CD14-positive monocyte (primary cell): Measurements from ENCODE around the gene JSRP1. TPM values are rescaled to one million over a fixed set of nuclear protein-coding genes. Genes with fewer than 3 reads are reported as not detected.

ENCODE experiments used
- DNase-seq, 3 donors: peaks; one replicate each; pipeline ENCODE4 v3.0.0-alpha.2; 2011 to 2022
- H2AFZ ChIP-seq: 2 replicates; pipeline ENCODE4 v1.6.0; 2012; ENCODE audit warnings: mild to moderate bottlenecking, low read depth, low read length, inconsistent platforms; ENCODE audit not compliant: insufficient read depth, poor library complexity, severe bottlenecking
- H3K27ac ChIP-seq, 2 donors: 1 replicate in 1 of 2; 2 replicates in 1 of 2; pipeline ENCODE4 v1.5.1; 2012 to 2013; ENCODE audit warnings: low read length in 2 of 2, control low read depth in 1 of 2, inconsistent platforms in 1 of 2, low read depth in 1 of 2, mild to moderate bottlenecking in 1 of 2
- H3K27me3 ChIP-seq, 2 donors: one replicate each; pipeline versions ENCODE4 v1.6.0 to v1.6.1; 2011 to 2013; ENCODE audit warnings: low read length in 2 of 2; ENCODE audit not compliant: control insufficient read depth in 2 of 2, insufficient read depth in 2 of 2
- H3K36me3 ChIP-seq, 2 donors: replicated peaks in 1 of 2; 1 replicate in 1 of 2; 2 replicates in 1 of 2; pipeline versions ENCODE4 v1.5.1 to v1.6.1; 2012 to 2013; ENCODE audit warnings: low read length in 2 of 2, control low read depth in 1 of 2, inconsistent platforms in 1 of 2, mild to moderate bottlenecking in 1 of 2; ENCODE audit not compliant: insufficient read depth in 2 of 2, control insufficient read depth in 1 of 2
- H3K4me1 ChIP-seq, 2 donors: 1 replicate in 1 of 2; 2 replicates in 1 of 2; pipeline versions ENCODE4 v1.5.1 to v1.6.1; 2012 to 2013; ENCODE audit warnings: low read length in 2 of 2, control low read depth in 1 of 2, inconsistent platforms in 1 of 2, mild to moderate bottlenecking in 1 of 2, moderate library complexity in 1 of 2; ENCODE audit not compliant: insufficient read depth in 2 of 2, control insufficient read depth in 1 of 2
- H3K4me2 ChIP-seq: replicated peaks from 2 replicates; pipeline ENCODE3; 2012; ENCODE audit warnings: low read length, moderate library complexity, mild to moderate bottlenecking; ENCODE audit not compliant: poor library complexity, severe bottlenecking; ENCODE audit errors: extremely low read depth
- H3K4me3 ChIP-seq, 3 experiments: fragments of 200-600 bp in 1 of 3; sonication (generic) in 1 of 3; replicated peaks in 1 of 3; 1 replicate in 2 of 3; 2 replicates in 1 of 3; pipeline ENCODE4 v1.5.1; 2011 to 2013; ENCODE audit warnings: low read length in 3 of 3, mild to moderate bottlenecking in 3 of 3, control low read depth in 2 of 3, low read depth in 2 of 3, inconsistent platforms in 1 of 3, moderate library complexity in 1 of 3
- H3K79me2 ChIP-seq: 2 replicates; pipeline ENCODE4 v1.6.0; 2012; ENCODE audit warnings: mild to moderate bottlenecking, control low read depth, inconsistent platforms, low read length, moderate library complexity; ENCODE audit not compliant: insufficient read depth
- H3K9ac ChIP-seq: 2 replicates; pipeline ENCODE4 v1.6.0; 2017; ENCODE audit warnings: low read length, mild to moderate bottlenecking; ENCODE audit not compliant: insufficient read depth, poor library complexity, severe bottlenecking
- H3K9me3 ChIP-seq, 2 donors: replicated peaks in 1 of 2; 1 replicate in 1 of 2; 2 replicates in 1 of 2; pipeline versions ENCODE4 v1.5.1 to v1.6.1; 2012 to 2013; ENCODE audit warnings: low read length in 2 of 2, control low read depth in 1 of 2; ENCODE audit not compliant: control insufficient read depth in 1 of 2, insufficient read depth in 1 of 2
- H4K20me1 ChIP-seq: 2 replicates; pipeline ENCODE4 v1.6.0; 2012; ENCODE audit warnings: mild to moderate bottlenecking, low read length, control low read depth, moderate library complexity; ENCODE audit not compliant: insufficient read depth
- H3K27ac Mint-ChIP-seq, 7 donors: one replicate each; pipeline ENCODE4 v1.8.0; 2020; ENCODE audit warnings: mild to moderate bottlenecking in 7 of 7, mixed read lengths in 7 of 7, moderate library complexity in 6 of 7, inconsistent platforms in 2 of 7
- H3K27me3 Mint-ChIP-seq, 3 donors: one replicate each; pipeline ENCODE4 v1.8.0; 2021 to 2022; ENCODE audit warnings: low read depth in 3 of 3, mild to moderate bottlenecking in 3 of 3, mixed read lengths in 3 of 3, moderate library complexity in 3 of 3, inconsistent platforms in 1 of 3
- H3K36me3 Mint-ChIP-seq, 2 donors: one replicate each; pipeline ENCODE4 v1.8.0; 2020; ENCODE audit warnings: mixed read lengths in 2 of 2, inconsistent platforms in 1 of 2, mild to moderate bottlenecking in 1 of 2
- H3K4me1 Mint-ChIP-seq: one replicate; pipeline ENCODE4 v1.8.0; 2020; ENCODE audit warnings: mild to moderate bottlenecking, mixed read lengths
- H3K4me3 Mint-ChIP-seq, 2 donors: one replicate each; pipeline ENCODE4 v1.8.0; 2020; ENCODE audit warnings: mild to moderate bottlenecking in 2 of 2, mixed read lengths in 2 of 2, moderate library complexity in 1 of 2
- H3K9me3 Mint-ChIP-seq, 7 donors: one replicate each; pipeline ENCODE4 v1.8.0; 2020 to 2022; ENCODE audit warnings: mixed read lengths in 7 of 7, mild to moderate bottlenecking in 6 of 7, moderate library complexity in 6 of 7, inconsistent platforms in 2 of 7
- WGBS: methylation state at CpG from one replicate; pipeline ENCODE4 v1.1.5; 2013; ENCODE audit warnings: missing lambda C conversion rate; ENCODE audit not compliant: insufficient coverage; 5-methylcytosine and 5-hydroxymethylcytosine counted together
- intact Hi-C, 2 donors: fragments of 100-400 bp; cut with micrococcal nuclease; formaldehyde crosslinking; loops; one replicate each; pipeline versions ENCODE4 v1.15.0 to v1.15.1; 2023
- polyA plus RNA-seq, 3 donors: library from polyadenylated mRNA; depleted of rRNA in 1 of 3; unstranded in 2 of 3; stranded (reverse) in 1 of 3; fragments of 300-500 nt in 2 of 3; fragments of >200 nt in 1 of 3; fragmentation: Illumina TruSeq in 2 of 3; gene quantifications; 1 replicate in 2 of 3; 2 replicates in 1 of 3; pipeline ENCODE4 v1.2.3, GENCODE V29; 2012 to 2021
- TF ChIP-seq, protein P1 (sequence below): fragments of 200-600 bp; IDR thresholded peaks from one replicate; pipeline ENCODE4 v1.8.0; 2022; ENCODE audit warnings: antibody characterized with exemption, mild to moderate bottlenecking

Gene JSRP1
- polyA plus RNA-seq, 3 donors = 0.38 to 0.50 TPM; not detected in 1

DNA sequence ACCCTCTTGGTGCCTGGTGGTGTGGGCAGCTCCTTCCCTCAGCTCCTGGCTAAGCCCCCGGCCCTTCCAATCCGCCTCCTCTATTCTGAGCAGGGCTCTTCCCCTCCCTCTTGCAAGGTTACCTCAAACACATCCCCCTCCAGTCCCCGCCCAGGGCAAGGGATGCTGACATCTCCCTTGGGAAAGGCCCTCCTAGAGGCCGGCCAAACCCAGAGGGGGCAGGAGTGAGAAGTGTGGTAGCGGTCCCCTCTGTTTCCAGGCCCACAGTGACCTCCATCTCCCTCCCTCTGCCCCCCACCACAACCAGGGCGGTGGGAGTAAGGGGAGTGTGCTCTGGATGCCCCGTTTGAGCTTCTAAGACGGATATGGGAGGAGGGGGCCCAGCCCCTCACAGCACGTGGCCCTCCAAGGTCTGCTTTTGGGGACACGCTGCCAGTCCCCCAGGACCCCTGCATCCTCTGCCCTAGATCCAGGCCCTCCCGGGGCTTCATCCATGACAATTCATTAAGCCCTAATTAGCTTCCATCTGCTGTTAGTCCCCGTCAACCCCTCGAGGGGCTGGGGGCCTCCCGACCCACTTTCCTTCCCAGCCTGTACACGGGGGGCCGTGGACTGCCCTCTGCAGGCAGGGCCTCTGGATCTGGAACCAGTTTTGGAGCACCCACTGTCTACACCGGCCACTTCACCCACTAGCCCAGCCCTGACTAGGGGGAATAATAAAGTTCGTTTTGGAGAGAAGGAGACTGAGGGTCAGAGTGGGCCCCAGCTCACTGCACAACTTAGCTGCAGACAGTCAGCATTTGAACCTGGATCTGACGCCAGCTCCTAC lies 49.4 kb upstream of the JSRP1 start:
- H3K27me3 Mint-ChIP-seq = peaks cover 85 to 96% (median 93%) of the 10 kb centered on the region in 3 donors
- Histone ChIP-seq H3K36me3 (no peaks in the 10 kb centered on the region), H4K20me1 (peaks cover 10% of the 10 kb centered on the region), H3K4me1 (peaks cover 22 to 49% of the 10 kb centered on the region in 2 donors), H2AFZ (no peak overlapping the region), H3K9me3 (peaks cover 0 to 7% of the 10 kb centered on the region in 2 donors), H3K4me3 (no peak overlapping the region), H3K27ac (no peak overlapping the region), H3K27me3 (peaks cover 42 to 95% of the 10 kb centered on the region in 2 donors), H3K79me2 (no peaks in the 10 kb centered on the region), H3K9ac (no peak overlapping the region), H3K4me2 (no peak overlapping the region)
- intact Hi-C loops = no loop called here
- peaks cover 41% of the 10 kb centered on the region for H3K4me1 Mint-ChIP-seq
- H3K27ac Mint-ChIP-seq = peak overlapping the region in 1 of 7 donors; percentile 41
- H3K9me3 Mint-ChIP-seq = peaks cover 0 to 39% (median 19%) of the 10 kb centered on the region in 7 donors
- no peak for DNase-seq
- TF ChIP-seq, protein P1, sequence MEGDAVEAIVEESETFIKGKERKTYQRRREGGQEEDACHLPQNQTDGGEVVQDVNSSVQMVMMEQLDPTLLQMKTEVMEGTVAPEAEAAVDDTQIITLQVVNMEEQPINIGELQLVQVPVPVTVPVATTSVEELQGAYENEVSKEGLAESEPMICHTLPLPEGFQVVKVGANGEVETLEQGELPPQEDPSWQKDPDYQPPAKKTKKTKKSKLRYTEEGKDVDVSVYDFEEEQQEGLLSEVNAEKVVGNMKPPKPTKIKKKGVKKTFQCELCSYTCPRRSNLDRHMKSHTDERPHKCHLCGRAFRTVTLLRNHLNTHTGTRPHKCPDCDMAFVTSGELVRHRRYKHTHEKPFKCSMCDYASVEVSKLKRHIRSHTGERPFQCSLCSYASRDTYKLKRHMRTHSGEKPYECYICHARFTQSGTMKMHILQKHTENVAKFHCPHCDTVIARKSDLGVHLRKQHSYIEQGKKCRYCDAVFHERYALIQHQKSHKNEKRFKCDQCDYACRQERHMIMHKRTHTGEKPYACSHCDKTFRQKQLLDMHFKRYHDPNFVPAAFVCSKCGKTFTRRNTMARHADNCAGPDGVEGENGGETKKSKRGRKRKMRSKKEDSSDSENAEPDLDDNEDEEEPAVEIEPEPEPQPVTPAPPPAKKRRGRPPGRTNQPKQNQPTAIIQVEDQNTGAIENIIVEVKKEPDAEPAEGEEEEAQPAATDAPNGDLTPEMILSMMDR = no peak
- WGBS = 83% methylated on average over 3 of the region's 19 CpGs
- peaks cover 13 to 21% of the 10 kb centered on the region in 2 donors for H3K36me3 Mint-ChIP-seq
- H3K4me3 Mint-ChIP-seq = peak overlapping the region in 1 of 2 donors; percentile 62

DNA sequence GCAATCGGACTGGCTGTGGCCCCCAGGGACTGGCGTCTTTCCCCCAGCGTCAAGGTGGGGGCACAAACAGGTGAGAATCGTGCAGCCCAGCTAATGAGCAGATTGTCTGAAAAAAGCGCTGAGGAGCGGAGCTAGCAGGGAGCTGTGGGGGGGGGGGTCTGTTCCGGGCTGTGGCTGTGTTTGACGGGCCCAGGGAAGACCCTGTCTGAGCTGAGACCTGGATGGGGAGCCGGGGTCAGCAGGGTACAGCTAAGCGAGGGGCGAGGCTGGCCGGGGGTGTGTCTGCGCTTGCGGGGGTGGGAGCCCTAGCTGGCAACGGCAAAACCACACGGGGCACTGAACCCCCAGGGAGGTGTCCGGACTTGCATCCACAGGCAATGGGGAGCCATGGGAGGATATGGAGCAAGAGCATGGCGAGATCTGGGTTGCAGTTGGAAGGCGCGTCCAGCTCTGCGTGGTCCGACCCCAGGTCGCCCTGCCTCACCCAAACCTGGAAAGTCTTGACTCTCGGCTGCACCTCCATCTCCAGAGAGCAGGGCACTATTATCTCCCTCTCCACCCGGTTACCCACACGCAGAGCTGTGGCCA lies 47.1 kb upstream of the JSRP1 start:
- Histone ChIP-seq H3K9me3 (peaks cover 0 to 7% of the 10 kb centered on the region in 2 donors), H3K79me2 (no peaks in the 10 kb centered on the region), H2AFZ (no peak overlapping the region), H3K4me3 (no peak overlapping the region), H3K27me3 (peaks cover 40 to 77% of the 10 kb centered on the region in 2 donors), H3K4me1 (peaks cover 26 to 48% of the 10 kb centered on the region in 2 donors), H4K20me1 (peaks cover 26% of the 10 kb centered on the region), H3K4me2 (no peak overlapping the region), H3K9ac (no peak overlapping the region), H3K27ac (no peak overlapping the region), H3K36me3 (no peaks in the 10 kb centered on the region)
- Mint-ChIP-seq H3K9me3 (peaks cover 0 to 36% (median 14%) of the 10 kb centered on the region in 7 donors), H3K27ac (peak overlapping the region in 2 of 7 donors; percentile 12 to 42), H3K36me3 (peaks cover 9 to 20% of the 10 kb centered on the region in 2 donors), H3K4me3 (peak overlapping the region; percentile 37 to 84), H3K27me3 (peaks cover 67 to 83% (median 80%) of the 10 kb centered on the region in 3 donors), H3K4me1 (peaks cover 42% of the 10 kb centered on the region)
- TF ChIP-seq, protein P1 = no peak
- intact Hi-C loops = no loop called here
- no peak for DNase-seq
- WGBS = 43% methylated on average over 17 of the region's 26 CpGs
